ENCODE data around the gene CLTCL1.
"Not testable (repeated sequence)": the region's sequence is repeated elsewhere in the genome, so short reads cannot be mapped to it uniquely, and the experiment has no call there.

Gene CLTCL1

DNA sequence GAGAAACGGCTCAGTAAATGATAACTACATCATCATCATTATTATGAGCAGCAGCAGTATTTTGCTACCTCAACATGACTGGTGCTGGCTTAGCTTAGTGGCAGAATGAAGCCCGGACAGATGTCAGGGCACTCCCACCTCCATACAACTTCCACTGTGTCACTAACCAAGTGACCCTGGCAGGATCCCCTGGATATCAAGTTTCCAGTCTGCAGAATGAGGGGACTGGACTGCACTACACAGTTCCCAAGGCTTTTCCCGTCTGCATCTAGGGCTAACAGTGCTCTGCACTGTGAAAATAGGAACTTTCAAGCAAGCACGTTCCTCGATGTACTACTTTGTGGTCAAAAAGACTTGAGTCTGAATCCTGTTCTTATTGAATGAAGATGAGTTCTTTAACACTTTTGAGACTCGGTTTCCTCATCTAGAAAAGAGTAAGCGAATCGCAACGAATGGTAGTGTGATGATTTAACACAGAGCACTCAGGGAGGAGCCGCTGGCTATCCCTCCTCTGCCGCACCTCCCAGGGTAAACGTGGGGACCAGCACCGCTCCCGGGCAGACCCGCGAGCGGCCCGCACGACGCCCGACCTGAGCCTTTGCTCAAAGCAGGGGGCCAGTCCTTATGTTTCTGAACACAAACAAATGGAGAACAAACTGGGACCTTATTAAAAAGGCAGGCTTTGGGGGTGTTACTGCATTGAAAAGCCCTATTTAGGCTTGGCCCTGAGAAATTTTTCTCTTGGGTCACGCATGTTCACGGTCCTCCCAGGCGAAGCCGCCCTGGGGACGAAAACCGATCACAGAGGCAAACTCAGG lies 910 bp downstream of the CLTCL1 start:
- DNase-seq (ENCODE audit: low read depth): no peak

DNA sequence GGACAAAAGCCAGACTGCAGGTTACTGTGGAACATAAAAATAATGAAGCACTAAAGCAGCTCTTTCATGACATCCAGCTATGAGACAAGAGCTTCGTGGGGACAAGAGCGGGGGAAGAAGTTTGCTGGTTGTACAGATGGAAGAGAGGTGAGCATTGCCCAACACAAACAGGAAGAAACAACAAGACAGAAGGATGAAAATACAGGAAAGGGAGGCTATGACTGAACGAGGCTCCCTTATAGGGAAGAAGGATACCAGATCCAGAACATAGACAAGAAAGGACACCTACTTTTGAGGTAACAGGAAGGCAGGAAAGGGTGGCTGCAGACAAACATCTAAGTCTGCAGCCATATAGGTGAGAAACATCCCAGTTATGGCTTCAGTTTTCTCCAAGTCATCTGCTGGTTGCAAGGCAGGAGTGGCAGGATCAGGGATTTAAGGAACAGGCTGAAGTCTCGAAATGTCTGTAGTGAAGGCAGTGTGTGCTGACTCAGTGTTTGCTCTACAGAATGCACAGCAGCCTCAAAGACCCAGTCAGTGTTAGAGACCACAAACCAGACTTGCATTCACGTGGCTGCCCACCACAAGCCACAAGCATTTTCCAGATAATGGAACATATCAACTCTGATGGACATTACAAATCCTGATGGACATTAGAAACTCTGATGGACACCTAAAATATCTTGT lies 1.9 kb downstream of the CLTCL1 start:
- DNase-seq (ENCODE audit: low read depth): no peak

DNA sequence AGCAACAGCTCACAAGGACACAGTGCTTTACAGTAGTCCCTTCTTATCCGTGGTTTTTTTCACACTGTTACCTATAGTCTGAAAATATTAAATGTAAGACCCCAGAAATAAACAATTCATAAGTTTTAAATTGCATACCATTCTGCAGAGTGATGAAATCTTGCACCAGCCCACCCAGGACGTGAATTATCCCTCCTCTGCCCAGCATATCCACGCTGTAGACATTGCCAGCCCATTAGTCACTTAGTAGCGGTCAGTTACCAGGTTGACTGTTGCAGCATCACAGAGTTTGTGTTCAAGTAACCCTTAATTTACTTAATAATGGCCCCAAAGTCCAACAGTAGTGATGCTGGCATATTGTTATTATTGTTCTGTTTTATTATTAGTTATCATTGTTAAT lies 3.6 kb downstream of the CLTCL1 start:
- DNase-seq (ENCODE audit: low read depth): no peak

DNA sequence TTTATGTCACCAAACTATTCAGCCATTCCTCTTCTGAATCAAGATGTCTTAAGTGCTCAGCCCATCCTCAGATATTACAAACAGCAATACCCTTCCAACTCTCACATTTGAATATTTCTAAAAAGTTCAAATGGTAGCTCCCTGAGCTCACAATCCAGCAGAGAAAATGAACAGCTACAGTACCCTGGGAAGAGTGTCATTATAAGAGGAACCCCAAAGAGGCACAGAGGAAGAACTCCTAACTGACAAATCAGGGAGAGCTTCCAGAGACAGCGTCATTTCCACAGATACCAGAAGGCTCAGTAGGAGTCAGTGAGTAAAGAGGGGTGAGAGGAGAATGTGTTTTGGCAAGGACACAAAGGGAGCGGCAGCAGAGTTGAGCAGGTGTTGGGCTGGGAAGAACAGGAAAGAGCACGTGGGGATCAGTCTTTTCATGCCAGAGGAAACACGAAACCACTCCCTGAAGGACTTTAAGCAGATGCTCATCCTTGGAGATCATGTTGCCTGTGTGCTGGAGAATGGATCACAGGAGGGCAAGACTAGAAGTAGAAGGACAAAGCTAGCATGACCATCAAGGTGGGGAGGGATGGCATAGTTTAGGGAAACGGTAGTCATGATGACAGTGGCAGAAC lies 4.3 kb downstream of the CLTCL1 start:
- no peak for DNase-seq (ENCODE audit: low read depth)

DNA sequence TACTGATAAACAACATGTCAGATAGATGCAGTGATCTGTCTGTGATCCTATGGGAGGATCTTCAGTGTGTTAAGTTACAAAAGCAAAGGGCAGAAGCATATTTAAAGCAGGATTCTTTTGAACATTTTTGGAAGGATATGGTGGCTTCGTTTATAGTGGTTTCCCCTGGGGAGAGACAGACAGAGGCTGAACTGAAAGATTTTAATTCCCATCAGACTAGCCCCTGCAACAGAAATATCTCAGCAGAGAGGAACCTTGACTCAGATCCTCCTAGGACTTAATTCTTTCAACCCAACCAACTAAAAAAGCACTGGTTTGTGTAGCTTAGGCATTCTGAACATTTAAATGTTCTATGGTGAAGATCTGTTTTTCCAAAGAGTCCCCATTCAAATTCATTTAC lies 5.7 kb downstream of the CLTCL1 start:
- DNase-seq (ENCODE audit: low read depth): no peak

DNA sequence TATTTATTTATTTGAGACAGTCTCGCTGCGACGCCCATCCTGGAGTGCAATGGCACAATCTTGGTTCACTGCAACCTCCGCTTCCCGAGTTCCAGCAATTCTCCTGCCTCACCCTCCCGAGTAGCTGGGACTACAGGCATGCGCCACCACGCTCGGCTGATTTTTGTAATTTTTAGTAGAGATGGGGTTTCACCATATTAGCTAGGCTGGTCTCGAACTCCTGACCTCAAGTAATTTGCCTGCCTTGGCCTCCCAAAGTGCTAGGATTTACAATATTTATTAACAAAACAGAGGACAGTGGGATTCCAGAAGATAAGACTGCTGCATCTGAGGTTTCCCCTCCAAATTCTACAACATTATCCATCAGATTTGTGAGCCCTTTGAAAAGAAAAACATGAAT lies 12.4 kb downstream of the CLTCL1 start:
- DNase-seq (ENCODE audit: low read depth): not testable (repeated sequence)

DNA sequence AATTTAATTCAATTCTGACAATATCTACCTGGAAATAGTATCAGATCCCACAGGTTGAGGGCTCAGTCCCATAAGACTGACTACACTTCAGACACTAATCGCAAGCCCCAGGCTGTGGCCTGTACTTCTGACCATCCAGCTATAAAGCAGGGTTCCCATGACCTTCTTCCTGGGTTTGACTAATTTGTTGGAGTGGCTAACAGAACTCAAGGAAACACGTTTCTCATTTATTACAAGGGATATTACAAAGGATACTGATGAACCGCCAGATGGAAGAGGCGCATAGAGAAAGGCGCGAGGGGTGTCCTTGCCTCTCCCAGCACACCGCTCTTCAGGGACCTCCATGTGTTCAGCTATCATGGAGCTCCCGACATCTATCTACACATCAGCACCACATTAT lies 13.7 kb downstream of the CLTCL1 start:
- no peak for DNase-seq (ENCODE audit: low read depth)

DNA sequence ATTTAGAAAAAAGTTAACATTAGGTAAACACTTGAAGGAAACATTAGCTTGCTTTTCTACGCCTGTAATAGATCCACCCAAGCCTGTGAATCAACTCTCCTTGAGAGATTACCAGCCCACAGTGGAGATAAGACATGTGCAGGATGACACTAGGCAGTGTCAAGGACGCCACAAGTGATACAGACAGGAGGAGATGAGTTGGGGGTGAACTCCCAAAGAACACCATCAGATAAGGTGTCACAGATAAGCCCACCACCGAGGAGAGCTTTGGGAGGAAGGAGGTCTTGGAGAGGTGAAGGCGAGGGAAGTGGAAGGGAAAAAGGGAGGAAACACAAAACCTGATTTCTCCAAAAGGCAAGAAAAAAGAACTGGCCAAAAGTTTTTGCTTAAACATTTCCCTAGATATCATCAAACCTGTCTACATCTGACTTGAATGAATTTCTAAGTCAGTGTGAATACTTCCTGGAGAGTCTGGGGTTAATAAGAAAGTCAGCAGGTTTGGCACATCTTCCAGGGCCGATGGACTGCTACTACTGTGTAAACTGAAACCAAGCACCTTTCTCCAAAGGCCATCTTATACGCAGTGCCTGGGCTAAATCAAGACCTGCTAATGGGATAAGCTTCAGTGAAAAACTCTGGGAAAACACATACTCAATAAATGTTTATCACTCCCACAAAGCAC lies 15.5 kb downstream of the CLTCL1 start:
- no peak for DNase-seq (ENCODE audit: low read depth)

DNA sequence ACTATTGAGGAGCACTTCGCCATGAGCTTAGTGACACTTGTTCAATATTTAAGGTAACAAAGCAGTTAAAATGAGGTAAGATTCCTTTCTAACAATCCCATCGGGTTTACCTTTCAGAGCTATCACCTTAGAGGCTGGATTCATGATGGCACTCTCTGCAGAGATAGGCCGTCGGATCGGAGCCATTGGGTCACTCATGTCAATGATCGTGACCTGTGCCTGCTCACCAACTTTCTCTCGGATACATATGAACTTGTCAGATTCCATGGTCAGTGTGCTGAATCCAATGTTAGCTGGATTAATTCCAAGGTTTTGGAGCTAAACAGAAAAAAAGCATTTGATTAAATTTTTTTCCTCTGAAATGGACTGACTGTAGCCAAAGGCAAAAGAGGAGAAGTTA lies 16.0 kb downstream of the CLTCL1 start:
- DNase-seq (ENCODE audit: low read depth): no peak

DNA sequence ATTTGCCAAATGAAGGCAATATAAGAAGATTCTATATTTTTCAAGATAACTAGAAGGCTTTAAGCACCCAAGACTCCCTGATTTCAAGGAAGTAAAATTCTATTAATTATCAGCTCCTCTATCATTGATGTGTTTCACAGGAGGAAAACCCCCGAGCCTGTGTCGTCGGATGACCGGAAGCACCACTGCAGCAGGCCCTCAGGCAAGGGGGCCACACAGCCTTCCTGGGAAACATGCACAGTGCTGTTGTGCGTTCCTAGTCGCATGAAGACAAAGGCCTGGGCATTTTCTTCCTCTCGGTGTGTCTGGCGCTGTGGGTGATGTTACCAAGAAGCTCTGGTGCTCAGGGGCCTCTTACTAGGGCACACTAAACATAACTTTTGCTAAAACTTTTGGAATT lies 16.4 kb downstream of the CLTCL1 start:
- no peak for DNase-seq (ENCODE audit: low read depth)

DNA sequence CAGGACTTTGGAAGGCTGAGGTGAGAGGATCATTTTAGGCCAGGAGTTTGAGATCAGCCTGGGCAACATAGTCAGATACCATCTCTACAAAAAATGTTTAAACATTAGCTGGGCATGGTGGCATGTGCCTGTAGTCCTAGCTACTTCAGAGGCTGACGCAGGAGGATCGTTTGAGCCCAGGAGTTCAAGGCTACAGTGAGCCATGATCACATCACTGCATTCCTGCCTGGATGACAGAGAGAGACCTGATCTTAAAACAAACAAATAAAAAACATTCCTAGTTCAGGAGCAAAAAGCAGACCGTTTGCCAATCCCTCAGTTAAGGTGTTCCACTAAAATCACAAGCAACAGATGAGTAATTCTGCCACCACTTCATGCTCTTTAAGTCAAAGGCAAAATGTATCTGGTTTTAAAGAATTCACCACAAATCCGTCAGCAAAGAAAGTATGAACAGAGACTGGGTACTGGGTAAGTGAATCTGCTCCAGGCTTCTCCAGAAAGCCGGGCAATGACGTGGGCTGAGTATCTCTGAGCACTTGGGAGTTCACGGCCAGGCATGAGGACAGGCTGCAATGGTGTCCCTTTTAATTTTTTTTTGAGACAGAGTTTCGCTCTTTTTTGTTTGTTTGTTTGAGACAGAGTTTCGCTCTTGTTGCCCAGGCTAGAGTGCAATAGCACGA lies 19.5 kb downstream of the CLTCL1 start:
- DNase-seq (ENCODE audit: low read depth): no peak

DNA sequence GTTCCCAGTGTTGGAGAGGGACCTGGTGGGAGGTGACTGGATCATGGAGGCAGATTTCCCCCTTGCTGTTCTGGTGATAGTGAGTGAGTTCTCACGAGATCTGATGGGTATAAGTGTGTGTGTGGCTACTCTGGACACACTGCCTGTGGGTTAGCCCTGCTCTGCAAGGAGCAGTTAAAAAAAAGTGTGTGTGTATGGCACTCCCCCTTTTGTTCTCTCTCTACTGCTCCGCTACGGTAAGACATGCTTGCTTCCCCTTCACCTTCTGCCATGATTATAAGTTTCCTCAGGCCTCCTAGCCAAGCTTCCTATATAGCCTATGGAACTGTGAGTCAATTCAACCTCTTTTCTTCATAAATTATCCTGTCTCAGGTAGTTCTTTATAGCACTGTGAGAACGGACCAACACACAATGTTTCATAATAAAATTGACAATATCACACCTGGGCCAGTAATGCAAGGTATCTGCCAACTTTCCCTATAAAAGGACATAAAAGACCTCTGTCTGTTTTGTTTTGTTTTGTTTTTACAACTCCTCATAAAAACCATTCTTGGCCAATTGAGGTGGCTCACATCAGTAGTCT lies 20.2 kb downstream of the CLTCL1 start:
- DNase-seq (ENCODE audit: low read depth): no peak

DNA sequence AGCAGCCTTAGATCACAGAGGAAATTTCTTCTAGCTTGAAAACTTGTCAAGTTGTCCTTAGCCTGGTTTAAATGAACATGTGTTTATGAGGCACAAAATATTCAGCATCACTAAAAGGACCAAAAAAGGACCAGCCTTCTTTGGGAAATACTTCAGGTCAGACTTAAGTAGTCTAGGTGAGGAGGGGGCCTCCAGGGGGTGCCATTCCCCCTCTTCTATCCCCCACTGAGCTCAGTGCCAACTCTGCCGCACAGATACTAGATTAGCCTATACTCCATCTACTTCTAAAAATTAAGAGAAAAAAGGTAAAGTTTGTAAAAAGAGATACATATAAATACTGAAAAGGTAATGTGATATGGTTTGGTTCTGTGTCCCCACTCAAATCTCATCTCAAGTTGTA lies 20.6 kb downstream of the CLTCL1 start:
- no peak for DNase-seq (ENCODE audit: low read depth)

DNA sequence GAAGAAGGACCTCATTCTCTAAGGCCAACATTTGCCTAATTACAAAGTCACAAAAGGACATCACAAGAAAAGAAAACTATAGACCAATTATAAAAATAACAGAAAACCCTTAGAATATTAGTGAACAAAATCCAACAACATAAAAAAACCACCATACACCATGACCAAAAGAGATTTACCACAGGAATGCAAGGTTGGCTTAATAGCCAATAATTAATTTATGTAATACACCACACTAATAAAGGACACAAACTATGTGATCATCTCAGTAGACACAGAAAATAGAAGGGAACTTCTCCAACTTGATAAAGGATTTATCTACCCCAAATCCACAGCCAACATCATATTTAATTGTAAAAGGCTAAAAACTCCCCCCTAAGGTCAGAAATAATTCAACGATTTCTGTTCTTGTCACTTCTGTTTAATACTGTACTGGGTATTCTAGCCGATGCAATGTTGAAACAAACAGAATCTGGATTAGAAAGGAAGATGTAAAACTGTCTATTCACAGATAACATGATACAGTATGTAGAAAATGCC lies 24.9 kb downstream of the CLTCL1 start:
- DNase-seq (ENCODE audit: low read depth): no peak

DNA sequence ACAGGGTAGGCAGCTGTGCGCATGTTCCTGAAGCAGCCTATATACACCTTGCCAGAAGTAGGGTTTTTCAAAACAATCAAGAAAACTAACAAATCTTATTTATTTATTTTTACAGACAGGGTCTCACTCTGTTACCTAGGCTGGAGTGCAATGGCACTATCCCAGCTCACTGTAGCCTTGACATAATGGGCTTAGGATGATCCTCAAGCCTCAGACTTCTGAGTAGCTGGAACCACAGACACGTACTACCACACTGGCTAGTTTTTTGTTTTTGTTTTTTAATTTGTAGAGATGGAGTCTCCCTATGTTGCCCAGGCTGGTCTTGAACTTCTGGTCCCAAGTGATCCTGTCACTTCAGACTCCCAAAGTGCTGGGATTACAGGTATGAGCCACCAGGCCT lies 25.7 kb downstream of the CLTCL1 start:
- DNase-seq (ENCODE audit: low read depth): no peak

DNA sequence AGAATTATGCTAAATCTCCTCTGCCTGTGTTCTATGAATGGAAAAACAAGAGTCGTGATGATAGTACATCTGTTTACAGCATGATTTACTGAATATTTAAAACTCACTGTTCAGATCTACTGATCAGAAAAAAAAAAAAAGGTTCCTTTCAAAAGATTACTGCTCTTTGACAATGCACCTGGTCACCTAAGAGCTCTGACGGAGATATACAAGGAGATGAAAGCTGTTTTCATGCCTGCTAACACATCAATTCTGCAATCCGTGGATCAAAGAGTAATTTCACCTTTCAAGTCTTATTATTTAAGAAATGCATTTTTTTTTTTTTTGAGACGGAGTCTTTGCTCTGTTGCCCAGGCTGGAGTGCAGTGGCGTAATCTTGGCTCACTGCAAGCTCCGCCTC lies 30.7 kb downstream of the CLTCL1 start:
- DNase-seq (ENCODE audit: low read depth): no peak

DNA sequence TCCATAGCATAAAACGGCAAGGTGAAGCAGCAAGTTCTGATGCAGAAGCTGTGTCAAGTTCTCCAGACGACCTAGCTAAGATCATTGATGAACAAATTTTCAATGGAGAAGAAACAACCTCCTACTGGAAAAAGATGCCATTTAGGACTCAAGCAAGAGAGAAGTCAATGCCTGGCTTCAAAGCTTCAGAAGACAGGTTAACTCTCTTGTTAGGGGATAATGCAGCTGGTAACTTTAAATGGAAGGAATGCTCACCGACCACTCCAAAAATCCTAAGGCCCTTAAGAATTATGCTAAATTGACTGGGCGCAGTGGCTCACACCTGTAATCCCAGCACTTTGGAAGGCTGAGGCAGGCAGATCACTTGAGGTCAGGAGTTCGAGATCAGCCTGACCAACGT lies 31.3 kb downstream of the CLTCL1 start:
- DNase-seq (ENCODE audit: low read depth): no peak

DNA sequence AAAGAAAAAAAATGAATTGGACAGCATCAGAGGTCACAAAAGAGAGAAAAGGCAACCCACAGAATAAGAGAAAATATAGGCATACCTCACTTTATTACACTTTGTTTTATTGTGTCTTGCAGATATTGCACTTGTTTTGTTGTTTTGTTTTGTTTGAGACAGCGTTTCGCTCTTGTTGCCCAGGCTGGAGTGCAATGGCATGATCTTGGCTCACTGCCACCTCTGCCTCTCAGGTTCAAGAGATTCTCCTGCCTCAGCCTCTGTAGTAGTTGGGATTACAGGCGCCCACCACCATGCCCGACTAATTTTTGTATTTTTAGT lies 32.6 kb downstream of the CLTCL1 start:
- DNase-seq (ENCODE audit: low read depth): not testable (repeated sequence)

DNA sequence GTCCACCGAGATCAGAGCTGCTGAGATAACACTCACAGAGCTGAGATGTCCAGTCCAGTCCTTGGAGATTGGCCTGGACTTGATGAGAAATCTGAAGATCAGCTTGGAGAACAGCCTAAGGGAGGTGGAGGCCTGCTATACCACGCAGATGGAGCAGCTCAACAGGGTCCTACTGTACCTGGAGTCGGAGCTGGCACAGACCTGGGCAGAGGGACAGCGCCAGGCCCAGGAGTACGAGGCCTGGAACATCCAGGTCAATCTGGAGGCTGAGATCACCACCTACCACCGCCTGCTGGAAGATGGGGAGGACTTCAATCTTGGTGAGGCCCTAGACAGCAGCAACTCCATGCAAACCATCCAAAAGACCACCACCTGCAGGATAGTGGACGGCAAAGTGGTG lies 33.1 kb downstream of the CLTCL1 start:
- DNase-seq (ENCODE audit: low read depth): no peak

DNA sequence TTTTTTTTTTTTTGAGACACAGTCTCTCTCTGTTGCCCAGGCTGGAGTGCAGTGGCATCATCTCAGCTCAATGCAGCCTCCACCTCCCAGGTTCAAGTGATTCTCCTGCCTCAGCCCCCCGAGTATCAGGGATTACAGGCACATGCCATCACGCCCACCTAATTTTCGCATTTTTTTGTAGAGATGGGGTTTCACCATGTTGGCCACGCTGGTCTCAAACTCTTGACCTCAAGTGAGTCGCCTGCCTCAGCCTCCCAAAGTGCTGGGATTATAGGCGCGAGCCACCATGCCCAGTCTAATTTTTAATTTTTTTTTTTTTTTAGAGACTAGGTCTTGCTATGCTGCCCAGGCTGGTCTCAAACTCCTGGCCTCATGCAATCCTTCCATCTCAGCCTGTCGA lies 35.2 kb downstream of the CLTCL1 start:
- DNase-seq (ENCODE audit: low read depth): not testable (repeated sequence)

DNA sequence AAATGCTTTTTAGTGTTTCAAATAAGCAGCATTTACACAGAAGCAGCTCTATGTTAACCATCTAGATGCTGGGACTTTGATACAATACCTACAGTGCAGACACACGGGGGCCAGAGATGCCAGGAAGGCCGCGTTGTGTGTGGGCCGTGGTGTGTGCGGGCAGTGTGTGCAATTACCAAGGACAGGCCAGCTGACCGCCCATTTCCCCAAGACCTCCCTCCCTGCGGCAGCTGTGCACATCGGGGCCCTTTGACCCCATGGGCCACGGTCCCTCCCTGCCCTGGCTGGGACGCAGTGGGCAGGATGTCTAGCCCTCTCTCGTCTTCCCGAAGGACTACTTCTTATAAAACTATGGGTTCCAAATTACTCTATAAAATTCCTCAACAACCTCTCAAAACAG lies 38.4 kb downstream of the CLTCL1 start:
- no peak for DNase-seq (ENCODE audit: low read depth)

Measured in activated T-helper 9 cell treated with anti-CD3 and anti-CD28 coated beads, Interleukin-2, amount 50 U/mL, for 16 hours (primary cell).